Kasumi-1 (cell line): ENCODE data around the gene SH3PXD2A.

Experiments
- DNase-seq, 2 experiments: peaks; one replicate each; lab custom pipeline; 2025; lab: John Stamatoyannopoulos, UW

Gene SH3PXD2A

GRCh38 chr10:103812432-103812831 is 42.9 kb downstream of the SH3PXD2A start:
- peak in 1 of 2 experiments; percentile 28 for DNase-seq

- no peak for DNase-seq
These were observed 43.4 kb downstream of the SH3PXD2A start for GRCh38 chr10:103812004-103812403.

GRCh38 chr10:103811463-103811862 is 43.9 kb downstream of the SH3PXD2A start:
- no peak for DNase-seq

GRCh38 chr10:103808780-103809179 is 46.6 kb downstream of the SH3PXD2A start:
- no peak for DNase-seq

- DNase-seq: no peak
These were observed 47.4 kb downstream of the SH3PXD2A start for GRCh38 chr10:103807996-103808395.

GRCh38 chr10:103806395-103807187 is 48.8 kb downstream of the SH3PXD2A start:
- DNase-seq: no peak

- DNase-seq: no peak
These were observed 49.6 kb downstream of the SH3PXD2A start for GRCh38 chr10:103805781-103806180.

GRCh38 chr10:103804871-103805270 is 50.5 kb downstream of the SH3PXD2A start:
- no peak for DNase-seq

GRCh38 chr10:103803941-103804340 is 51.4 kb downstream of the SH3PXD2A start:
- no peak for DNase-seq

GRCh38 chr10:103802637-103803353 is 52.6 kb downstream of the SH3PXD2A start:
- DNase-seq: no peak

GRCh38 chr10:103802081-103802480 is 53.3 kb downstream of the SH3PXD2A start:
- DNase-seq: no peak

- DNase-seq: peak; percentile 73 to 77
These were observed 54.4 kb downstream of the SH3PXD2A start for GRCh38 chr10:103800789-103801540.

- no peak for DNase-seq
These were observed 55.3 kb downstream of the SH3PXD2A start for GRCh38 chr10:103800089-103800488.

GRCh38 chr10:103799341-103799740 is 56.0 kb downstream of the SH3PXD2A start:
- DNase-seq: no peak

GRCh38 chr10:103798511-103798910 is 56.9 kb downstream of the SH3PXD2A start:
- no peak for DNase-seq

GRCh38 chr10:103797857-103798256 is 57.5 kb downstream of the SH3PXD2A start:
- no peak for DNase-seq

GRCh38 chr10:103795634-103796270 is 59.6 kb downstream of the SH3PXD2A start:
- DNase-seq: no peak

- DNase-seq: no peak
These were observed 60.4 kb downstream of the SH3PXD2A start for GRCh38 chr10:103794996-103795395.

GRCh38 chr10:103793920-103794883 is 61.2 kb downstream of the SH3PXD2A start:
- no peak for DNase-seq

- no peak for DNase-seq
These were observed 61.9 kb downstream of the SH3PXD2A start for GRCh38 chr10:103793429-103793828.

GRCh38 chr10:103792547-103792946 is 62.8 kb downstream of the SH3PXD2A start:
- no peak for DNase-seq
